Adrenal gland (tissue), 12 donors: ENCODE data around the gene METTL16. TPM values are rescaled to one million over a fixed set of nuclear protein-coding genes. Genes with fewer than 3 reads are reported as not detected.
A peak's percentile ranks its signal among the peaks of the same experiment; 100 is the strongest.

Experiments used
- DNase-seq, 7 donors: peaks; one replicate each; pipeline ENCODE4 v3.0.0-alpha.2; 2019 to 2020
- H3K27ac ChIP-seq, 5 donors: fragments of 200-600 bp; sonication (generic) in 4 of 5; 1 replicate in 3 of 5; 2 replicates in 2 of 5; pipeline versions ENCODE4 v1.5.1 to v1.8.0; 2016 to 2020; ENCODE audit warnings: mild to moderate bottlenecking in 1 of 5
- H3K27me3 ChIP-seq: fragments of 200-600 bp; 2 replicates; pipeline ENCODE4 v1.8.0; 2021
- H3K36me3 ChIP-seq, 2 donors: fragments of 200-600 bp; replicated peaks in 1 of 2; 1 replicate in 1 of 2; 2 replicates in 1 of 2; pipeline versions ENCODE4 v1.5.1 to v1.8.0; 2018 to 2022
- H3K4me1 ChIP-seq, 2 donors: fragments of 200-600 bp; replicated peaks in 1 of 2; 1 replicate in 1 of 2; 2 replicates in 1 of 2; pipeline versions ENCODE4 v1.5.1 to v1.8.0; 2018 to 2021
- H3K4me3 ChIP-seq, 4 donors: fragments of 200-600 bp; sonication (generic) in 3 of 4; one replicate each; pipeline ENCODE4 v1.5.1; 2016 to 2018
- H3K9me3 ChIP-seq, 3 donors: fragments of 200-600 bp; sonication (generic) in 1 of 3; replicated peaks in 1 of 3; 1 replicate in 2 of 3; 2 replicates in 1 of 3; pipeline versions ENCODE4 v1.5.1 to v1.8.0; 2016 to 2021
- POLR2A ChIP-seq, 2 donors: fragments of 450-650 bp; IDR thresholded peaks; one replicate each; pipeline ENCODE4 v1.6.1; 2017; ENCODE audit warnings: antibody characterized with exemption in 2 of 2, mild to moderate bottlenecking in 2 of 2, moderate library complexity in 1 of 2
- WGBS, 4 donors: extraction: QIAGEN DNeasy Blood & Tissue Kit in 2 of 4; methylation state at CpG; one replicate each; pipeline versions ENCODE4 v1.1.5 to v1.1.7; 2013 to 2017; 5-methylcytosine and 5-hydroxymethylcytosine counted together
- intact Hi-C, 2 donors: fragments of 100-400 bp; cut with DNase I; formaldehyde crosslinking; loops; one replicate each; pipeline versions ENCODE4 v1.14.1 to v1.15.0; 2022 to 2023
- polyA plus RNA-seq, 3 donors: library from polyadenylated mRNA; stranded (reverse); fragments of 200-250 nt in 2 of 3; fragments of 350-450 nt in 1 of 3; fragmentation: Illumina TruSeq in 1 of 3; extraction: RNeasy Lipid Tissue Mini Kit (QIAGEN cat#74804) in 1 of 3; gene quantifications; one replicate each; pipeline ENCODE4 v1.2.3, GENCODE V29; 2013 to 2014
- total RNA-seq, 9 donors: library from RNA; depleted of rRNA in 4 of 9; stranded (reverse); fragments of >200 nt in 4 of 9; fragments of 120-200 nt in 1 of 9; fragmentation: NEBNext Ultra II Directional in 1 of 9; extraction: Animal tissue kit (Norgen Biotek cat#: 25700) in 1 of 9; gene quantifications; one replicate each; pipeline versions ENCODE4 v1.1.0 to v1.2.4, GENCODE V29; 2013 to 2023
- TF ChIP-seq, protein P1 (sequence below), 6 experiments: fragments of 450-650 bp in 4 of 6; fragments of 200-600 bp in 2 of 6; sonication (generic) in 1 of 6; IDR thresholded peaks; 1 replicate in 5 of 6; 2 replicates in 1 of 6; pipeline versions ENCODE4 v1.5.1 to v1.8.0; 2016 to 2021; ENCODE audit warnings: antibody characterized with exemption in 6 of 6, mild to moderate bottlenecking in 2 of 6, moderate library complexity in 1 of 6
- donor health status: healthy with polysubstance abuse.
- donor health status: Bipolar disorder and iron deficiency.
- donor health status: DM: yes; HTN: yes; CAD: no.
- donor health status: DM: no; HTN: no; CAD: no.
- donor health status: DM: no; HTN: no; CAD: no.
- donor health status: DM: yes; HTN: yes; CAD: no.

The METTL16 gene
- total and polyA plus RNA-seq, 12 donors, result 15.3 to 94.7 (median 33.2) TPM

DNA sequence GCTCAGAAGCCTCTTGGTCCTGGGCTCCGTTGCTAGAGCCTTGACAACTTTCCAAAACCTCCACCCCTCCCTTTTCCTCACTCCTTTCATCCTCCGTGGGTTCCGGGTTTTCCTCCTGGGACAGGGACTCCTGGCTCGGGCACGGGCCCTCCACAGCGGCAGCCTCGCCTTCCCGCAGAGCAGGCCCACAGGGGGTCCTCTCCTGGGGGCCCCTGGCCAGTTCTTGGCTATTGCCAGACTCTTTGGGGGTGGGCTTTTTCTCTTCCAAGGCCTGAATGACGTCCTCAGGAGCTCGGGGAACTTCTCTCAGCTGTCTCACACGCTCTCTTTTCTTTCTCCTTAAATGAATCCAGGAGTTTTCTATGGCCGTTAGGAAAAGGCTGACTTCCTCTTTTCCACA is 91.5 kb downstream of the METTL16 start:
- DNase-seq, result peak in 2 of 7 donors; percentile 45 to 58
- Histone ChIP-seq H3K4me1 (peaks cover 39 to 55% of the 10 kb centered on the region in 2 donors), H3K36me3 (peaks cover 0 to 14% of the 10 kb centered on the region in 2 donors), H3K9me3 (no peaks in the 10 kb centered on the region), H3K4me3 (no peak overlapping the region), H3K27ac (peak overlapping the region in 3 of 5 donors; percentile 81 to 93 (median 83)), H3K27me3 (no peaks in the 10 kb centered on the region)
- intact Hi-C loops, result no loop called here
- WGBS, 4 donors, result 37 to 56% (median 53%) methylated on average over 12 of the region's 12 CpGs
- TF ChIP-seq POLR2A (IDR thresholded peaks at IDR 0.05), result no peak
- TF ChIP-seq, protein P1, sequence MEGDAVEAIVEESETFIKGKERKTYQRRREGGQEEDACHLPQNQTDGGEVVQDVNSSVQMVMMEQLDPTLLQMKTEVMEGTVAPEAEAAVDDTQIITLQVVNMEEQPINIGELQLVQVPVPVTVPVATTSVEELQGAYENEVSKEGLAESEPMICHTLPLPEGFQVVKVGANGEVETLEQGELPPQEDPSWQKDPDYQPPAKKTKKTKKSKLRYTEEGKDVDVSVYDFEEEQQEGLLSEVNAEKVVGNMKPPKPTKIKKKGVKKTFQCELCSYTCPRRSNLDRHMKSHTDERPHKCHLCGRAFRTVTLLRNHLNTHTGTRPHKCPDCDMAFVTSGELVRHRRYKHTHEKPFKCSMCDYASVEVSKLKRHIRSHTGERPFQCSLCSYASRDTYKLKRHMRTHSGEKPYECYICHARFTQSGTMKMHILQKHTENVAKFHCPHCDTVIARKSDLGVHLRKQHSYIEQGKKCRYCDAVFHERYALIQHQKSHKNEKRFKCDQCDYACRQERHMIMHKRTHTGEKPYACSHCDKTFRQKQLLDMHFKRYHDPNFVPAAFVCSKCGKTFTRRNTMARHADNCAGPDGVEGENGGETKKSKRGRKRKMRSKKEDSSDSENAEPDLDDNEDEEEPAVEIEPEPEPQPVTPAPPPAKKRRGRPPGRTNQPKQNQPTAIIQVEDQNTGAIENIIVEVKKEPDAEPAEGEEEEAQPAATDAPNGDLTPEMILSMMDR (IDR thresholded peaks at IDR 0.05), result no peak

DNA sequence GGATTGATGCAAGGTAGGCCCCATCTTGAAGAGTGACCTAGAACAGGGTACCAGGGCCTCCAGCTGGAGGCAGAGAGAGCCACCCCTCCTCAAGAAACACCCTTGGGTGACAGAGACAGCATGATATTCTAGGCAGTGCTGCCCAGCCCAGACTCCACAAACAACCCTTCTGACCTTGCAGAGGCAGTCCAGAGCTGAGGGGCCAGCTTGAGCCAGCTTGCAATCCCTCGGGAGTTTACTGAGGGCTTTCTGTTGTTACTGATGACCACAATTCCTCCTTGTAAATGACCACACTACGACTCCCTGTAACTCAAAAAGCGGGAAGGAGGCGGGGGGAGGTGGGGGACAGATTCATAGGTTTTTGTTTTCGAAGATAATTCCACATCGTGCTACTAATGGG is 92.2 kb downstream of the METTL16 start:
- no peaks in the 10 kb centered on the region for H3K9me3 ChIP-seq
- peak overlapping the region; percentile 29 to 93 (median 81) for H3K27ac ChIP-seq
- WGBS, 4 donors, result 60 to 74% (median 71%) methylated on average over 3 to 6 of the region's 6 CpGs
- TF ChIP-seq, protein P1 (IDR thresholded peaks at IDR 0.05), result no peak
- H3K36me3 ChIP-seq, result peaks cover 0 to 14% of the 10 kb centered on the region in 2 donors
- H3K4me3 ChIP-seq, result no peak overlapping the region
- DNase-seq, result peak in 1 of 7 donors; percentile 31
- intact Hi-C loops, result no loop called here
- H3K4me1 ChIP-seq, result peaks cover 39 to 55% of the 10 kb centered on the region in 2 donors
- H3K27me3 ChIP-seq, result no peaks in the 10 kb centered on the region

DNA sequence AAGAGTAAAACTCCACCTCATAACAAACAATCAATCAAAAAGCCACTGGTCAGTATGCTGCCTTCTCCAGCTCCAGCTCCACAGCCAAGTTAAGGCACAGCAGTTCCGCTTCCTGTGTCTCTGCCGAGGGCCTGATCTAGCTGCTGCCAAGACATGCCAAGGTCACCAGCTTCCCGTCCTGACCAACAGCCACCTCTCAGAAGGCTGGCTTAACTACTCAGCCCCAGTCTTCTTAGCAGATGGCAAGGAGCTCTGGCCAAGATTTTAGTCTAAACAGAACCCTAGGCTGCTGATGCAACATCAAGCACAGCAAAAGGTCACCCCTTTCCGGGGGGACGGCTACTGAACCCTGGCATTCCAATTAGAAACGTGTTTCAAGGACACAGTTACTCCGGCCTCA is 93.1 kb downstream of the METTL16 start:
- Histone ChIP-seq H3K9me3 (no peaks in the 10 kb centered on the region), H3K4me3 (no peak overlapping the region), H3K4me1 (peaks cover 39 to 55% of the 10 kb centered on the region in 2 donors), H3K27me3 (no peaks in the 10 kb centered on the region), H3K27ac (peak overlapping the region; percentile 29 to 93 (median 81)), H3K36me3 (peaks cover 0 to 14% of the 10 kb centered on the region in 2 donors)
- TF ChIP-seq, protein P1 (IDR thresholded peaks at IDR 0.05), result no peak
- peak in 1 of 2 donors; percentile 66 for TF ChIP-seq POLR2A (IDR thresholded peaks at IDR 0.05)
- WGBS, 4 donors, result 27 to 45% (median 32%) methylated on average over 4 to 7 of the region's 7 CpGs
- intact Hi-C loops, result no loop called here
- DNase-seq, result peak; percentile 68 to 93 (median 90)

DNA sequence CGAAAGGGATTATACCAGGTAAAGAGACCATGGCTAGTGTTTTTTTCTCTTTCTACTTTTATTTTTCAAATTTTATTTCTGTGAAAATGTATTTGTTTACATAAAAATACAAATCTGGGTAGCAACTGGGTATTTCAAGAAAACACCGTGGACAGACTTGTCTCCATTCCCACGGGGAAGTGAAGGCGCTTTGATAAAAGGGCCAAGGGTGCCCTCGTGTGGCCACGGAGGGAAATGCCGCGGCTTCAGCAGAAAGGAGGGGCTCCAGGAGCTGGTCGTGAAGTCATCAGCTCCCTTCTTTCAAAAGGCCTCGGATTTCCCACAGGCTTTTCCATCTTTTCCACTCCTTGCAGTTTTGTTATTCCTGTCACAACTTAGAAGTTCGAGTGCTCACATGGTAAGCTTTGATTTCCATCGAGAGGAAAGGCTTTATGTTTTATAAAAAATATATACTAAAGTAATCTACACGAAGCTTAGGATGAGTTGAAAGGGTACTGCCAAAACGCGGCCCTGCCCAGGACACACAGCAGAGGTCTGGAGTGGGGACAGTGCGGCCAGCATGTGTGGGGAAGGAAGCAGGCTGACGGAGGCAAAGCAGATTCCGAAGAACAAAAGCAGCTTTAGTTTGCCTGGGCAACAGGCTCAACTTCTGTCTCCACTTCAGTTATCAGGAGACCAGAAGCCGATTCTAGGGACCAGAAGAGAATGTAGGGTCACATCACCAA is 95.5 kb downstream of the METTL16 start:
- peak in 1 of 2 donors; percentile 23 for TF ChIP-seq POLR2A (IDR thresholded peaks at IDR 0.05)
- TF ChIP-seq, protein P1 (IDR thresholded peaks at IDR 0.05), result peak; percentile 92 to 98 (median 97)
- peaks cover 42 to 57% of the 10 kb centered on the region in 2 donors for H3K4me1 ChIP-seq
- no peaks in the 10 kb centered on the region for H3K27me3 ChIP-seq
- WGBS, 4 donors, result 14 to 24% (median 21%) methylated on average over 19 of the region's 19 CpGs
- H3K9me3 ChIP-seq, result no peaks in the 10 kb centered on the region
- peak; percentile 86 to 97 (median 93) for DNase-seq
- peak overlapping the region; percentile 36 to 80 (median 49) for H3K27ac ChIP-seq
- intact Hi-C loops, result loop anchor here in 1 of 2 donors (2.0 kb wide), 1 partner anchor 35 kb away; no protein-coding TSS in a partner anchor
- peaks cover 0 to 14% of the 10 kb centered on the region in 2 donors for H3K36me3 ChIP-seq
- no peak overlapping the region for H3K4me3 ChIP-seq
